Hematopoietic multipotent progenitor cell treated with erythropoietin and hydrocortisone succinate and interleukin-3 and kit ligand, for 6 days (in vitro differentiated cells): Measurements from ENCODE around the gene RPL37A.

Source experiments
- DNase-seq: peaks from one replicate; pipeline ENCODE4 v3.0.0-alpha.2; 2015

RPL37A gene

DNA sequence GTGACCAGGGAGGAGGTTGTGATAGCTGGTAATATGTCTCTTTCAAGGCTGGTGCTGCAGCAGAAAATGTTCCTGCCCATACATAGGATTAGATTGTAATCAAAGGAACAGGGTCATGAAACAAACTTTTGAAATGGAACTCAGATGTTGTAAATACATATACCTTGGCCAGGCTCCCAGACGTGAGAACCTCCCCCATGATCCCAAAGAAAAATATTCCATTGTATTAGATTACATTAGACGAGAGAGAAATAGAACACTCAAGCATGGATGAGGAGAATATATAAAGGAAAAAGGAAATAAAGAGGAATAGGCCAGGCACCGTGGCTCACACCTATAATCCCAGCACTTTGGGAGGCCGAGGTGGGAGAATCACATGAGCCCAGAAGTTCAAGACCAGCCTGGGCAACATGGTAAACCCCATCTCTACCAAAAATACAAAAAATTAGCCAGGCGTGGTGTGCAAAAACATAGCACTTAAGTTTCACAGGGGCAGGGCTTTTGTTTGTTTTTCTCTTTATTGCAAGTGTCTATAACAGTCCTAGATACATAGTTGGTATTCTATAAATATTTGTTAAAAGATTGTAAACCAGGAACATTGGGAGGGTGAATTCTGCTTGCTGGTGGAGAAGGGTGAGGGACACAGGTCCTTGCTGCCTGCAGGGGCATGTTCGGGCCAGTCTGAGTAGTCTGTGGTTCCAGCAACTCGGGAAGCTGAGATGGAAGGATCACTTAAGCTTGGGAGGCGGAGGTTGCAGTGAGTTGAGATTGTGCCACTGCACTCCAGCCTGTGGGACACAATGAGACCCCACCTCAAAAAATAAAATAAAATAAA lies 52.8 kb downstream of the RPL37A start:
- no peak for DNase-seq

DNA sequence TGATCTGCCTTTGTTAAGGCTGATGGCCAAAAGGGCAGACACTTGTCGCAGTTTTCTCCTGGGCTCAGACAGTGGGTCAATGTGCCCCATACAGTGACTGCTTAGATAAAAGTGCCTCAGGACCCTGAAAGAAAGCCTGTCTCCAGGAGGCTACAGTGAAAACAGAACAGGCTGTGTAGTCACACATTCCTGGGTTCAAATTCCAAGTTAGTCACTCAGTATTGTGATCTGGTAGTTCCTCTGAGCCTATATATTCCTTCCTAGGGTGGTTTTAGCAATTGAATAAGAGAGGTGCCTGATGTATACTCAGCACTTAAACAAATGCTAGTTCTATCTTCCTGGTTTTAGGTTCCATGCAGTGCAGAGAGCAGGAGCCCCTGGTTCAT lies 54.4 kb downstream of the RPL37A start:
- DNase-seq, result no peak
